Peyer's patch (tissue), 4 donors: Measurements from ENCODE around the gene HOXD12. TPM values are rescaled to one million over a fixed set of nuclear protein-coding genes. Genes with fewer than 3 reads are reported as not detected.

Source experiments
- DNase-seq, 3 donors: peaks; one replicate each; pipeline ENCODE4 v3.0.0-alpha.2; 2017 to 2019
- H3K27ac ChIP-seq, 4 donors: fragments of 200-600 bp; sonication (generic); one replicate each; pipeline ENCODE4 v1.5.1; 2016 to 2019
- H3K27me3 ChIP-seq, 2 donors: fragments of 200-600 bp; sonication (generic); one replicate each; pipeline ENCODE4 v1.5.1; 2019
- H3K36me3 ChIP-seq, 3 donors: fragments of 200-600 bp; sonication (generic); one replicate each; pipeline ENCODE4 v1.5.1; 2016 to 2019
- H3K4me1 ChIP-seq, 4 donors: fragments of 200-600 bp; sonication (generic); one replicate each; pipeline ENCODE4 v1.5.1; 2016 to 2019
- H3K4me3 ChIP-seq, 4 donors: fragments of 200-600 bp; sonication (generic); 1 replicate in 3 of 4; 2 replicates in 1 of 4; pipeline ENCODE4 v1.5.1; 2016 to 2019; ENCODE audit warnings: mild to moderate bottlenecking in 1 of 4
- H3K9me3 ChIP-seq, 4 donors: fragments of 200-600 bp; sonication (generic); one replicate each; pipeline ENCODE4 v1.5.1; 2016 to 2019; ENCODE audit warnings: mild to moderate bottlenecking in 1 of 4
- POLR2A ChIP-seq, 2 donors: fragments of 450-650 bp; IDR thresholded peaks; one replicate each; pipeline ENCODE4 v1.5.1; 2017; ENCODE audit warnings: antibody characterized with exemption in 2 of 2, mild to moderate bottlenecking in 2 of 2, moderate library complexity in 2 of 2
- total RNA-seq, 4 donors: library from RNA; depleted of rRNA; stranded (reverse); fragments of >200 nt; gene quantifications; one replicate each; pipeline ENCODE4 v1.1.0, GENCODE V29; 2016
- TF ChIP-seq, protein P1 (sequence below), 6 experiments: fragments of 450-650 bp in 4 of 6; fragments of 200-600 bp in 2 of 6; sonication (generic) in 1 of 6; IDR thresholded peaks; one replicate each; pipeline ENCODE4 v1.5.1; 2017 to 2019; ENCODE audit warnings: antibody characterized with exemption in 6 of 6, mild to moderate bottlenecking in 3 of 6, moderate library complexity in 1 of 6

HOXD12 gene
- total RNA-seq, 4 donors from 2014 or later: not detected

GRCh38 chr2:176112375-176113302, 13.0 kb downstream of the HOXD12 start:
- Histone ChIP-seq H3K36me3 (no peaks in the 10 kb centered on the region), H3K27ac (no peak overlapping the region), H3K9me3 (no peaks in the 10 kb centered on the region), H3K4me1 (peaks cover 0 to 20% (median 1%) of the 10 kb centered on the region in 4 donors), H3K27me3 (peaks cover 0 to 95% of the 10 kb centered on the region in 2 donors), H3K4me3 (no peak overlapping the region)
- peak in 1 of 3 donors; percentile 46 for DNase-seq
- TF ChIP-seq, protein P1, sequence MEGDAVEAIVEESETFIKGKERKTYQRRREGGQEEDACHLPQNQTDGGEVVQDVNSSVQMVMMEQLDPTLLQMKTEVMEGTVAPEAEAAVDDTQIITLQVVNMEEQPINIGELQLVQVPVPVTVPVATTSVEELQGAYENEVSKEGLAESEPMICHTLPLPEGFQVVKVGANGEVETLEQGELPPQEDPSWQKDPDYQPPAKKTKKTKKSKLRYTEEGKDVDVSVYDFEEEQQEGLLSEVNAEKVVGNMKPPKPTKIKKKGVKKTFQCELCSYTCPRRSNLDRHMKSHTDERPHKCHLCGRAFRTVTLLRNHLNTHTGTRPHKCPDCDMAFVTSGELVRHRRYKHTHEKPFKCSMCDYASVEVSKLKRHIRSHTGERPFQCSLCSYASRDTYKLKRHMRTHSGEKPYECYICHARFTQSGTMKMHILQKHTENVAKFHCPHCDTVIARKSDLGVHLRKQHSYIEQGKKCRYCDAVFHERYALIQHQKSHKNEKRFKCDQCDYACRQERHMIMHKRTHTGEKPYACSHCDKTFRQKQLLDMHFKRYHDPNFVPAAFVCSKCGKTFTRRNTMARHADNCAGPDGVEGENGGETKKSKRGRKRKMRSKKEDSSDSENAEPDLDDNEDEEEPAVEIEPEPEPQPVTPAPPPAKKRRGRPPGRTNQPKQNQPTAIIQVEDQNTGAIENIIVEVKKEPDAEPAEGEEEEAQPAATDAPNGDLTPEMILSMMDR (IDR thresholded peaks at IDR 0.05): no peak
- TF ChIP-seq POLR2A (IDR thresholded peaks at IDR 0.05): no peak

GRCh38 chr2:176114120-176114929, 14.7 kb downstream of the HOXD12 start:
- TF ChIP-seq, protein P1 (IDR thresholded peaks at IDR 0.05): no peak
- TF ChIP-seq POLR2A (IDR thresholded peaks at IDR 0.05): no peak
- Histone ChIP-seq H3K4me1 (peaks cover 0 to 8% (median 0%) of the 10 kb centered on the region in 4 donors), H3K36me3 (no peaks in the 10 kb centered on the region), H3K4me3 (no peak overlapping the region), H3K27ac (no peak overlapping the region), H3K27me3 (peaks cover 0 to 88% of the 10 kb centered on the region in 2 donors), H3K9me3 (no peaks in the 10 kb centered on the region)
- no peak for DNase-seq

DNA sequence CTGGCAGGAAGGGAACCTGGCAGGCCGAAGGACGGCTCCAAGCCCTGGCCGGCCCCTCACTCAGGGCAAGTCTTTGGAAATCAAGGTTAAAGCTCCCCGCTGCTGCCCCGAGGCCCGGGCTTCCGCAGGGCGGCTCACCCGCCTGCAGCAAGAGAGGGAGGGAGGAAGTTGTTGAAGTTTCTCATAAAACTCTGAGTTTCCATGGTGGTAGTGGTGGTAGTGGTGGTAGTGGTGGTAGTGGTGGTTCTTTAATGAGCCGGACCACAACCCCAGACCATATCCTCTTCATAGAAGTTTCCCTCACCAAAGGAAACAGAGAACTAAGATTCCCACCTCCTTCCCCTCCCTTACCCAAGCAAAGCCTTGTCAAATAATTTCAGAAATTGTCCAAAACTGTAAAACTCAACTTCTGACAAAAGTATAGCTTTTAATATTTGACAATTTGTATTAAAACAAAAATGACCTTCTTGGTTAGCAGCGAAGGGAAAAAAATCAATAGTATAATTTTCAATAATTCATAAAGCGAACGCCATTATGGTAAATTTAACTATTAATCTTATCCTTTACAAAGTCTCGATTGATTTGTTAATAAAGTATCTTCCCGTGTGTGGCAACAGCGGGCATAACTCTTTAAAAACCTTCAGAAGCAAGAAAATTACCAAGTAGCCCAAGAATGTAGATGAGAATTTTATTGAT, 15.5 kb downstream of the HOXD12 start:
- peak in 1 of 3 donors; percentile 44 for DNase-seq
- TF ChIP-seq, protein P1 (IDR thresholded peaks at IDR 0.05): no peak
- no peak for TF ChIP-seq POLR2A (IDR thresholded peaks at IDR 0.05)
- no peak overlapping the region for H3K27ac ChIP-seq
- H3K4me1 ChIP-seq: peaks cover 0 to 8% (median 0%) of the 10 kb centered on the region in 4 donors
- H3K9me3 ChIP-seq: no peaks in the 10 kb centered on the region
- peaks cover 0 to 88% of the 10 kb centered on the region in 2 donors for H3K27me3 ChIP-seq
- no peaks in the 10 kb centered on the region for H3K36me3 ChIP-seq
- no peak overlapping the region for H3K4me3 ChIP-seq

- H3K4me1 ChIP-seq: peaks cover 0 to 8% (median 0%) of the 10 kb centered on the region in 4 donors
- H3K36me3 ChIP-seq: no peaks in the 10 kb centered on the region
- no peak within 1 kb of the TSS for H3K4me3 ChIP-seq
- DNase-seq: peak in 2 of 3 donors; percentile 52 to 55
- TF ChIP-seq, protein P1 (IDR thresholded peaks at IDR 0.05): peak in 2 of 6 experiments; percentile 7 to 13
- TF ChIP-seq POLR2A (IDR thresholded peaks at IDR 0.05): no peak
- no peak within 1 kb of the TSS for H3K27ac ChIP-seq
- H3K9me3 ChIP-seq: no peaks in the 10 kb centered on the region
- peaks cover 0 to 90% of the 10 kb centered on the region in 2 donors for H3K27me3 ChIP-seq
These were observed 16.6 kb downstream of the HOXD12 start, which contains the start of gene HOXD10 for GRCh38 chr2:176115883-176116813. HOXD10 (plus strand) TSS chr2:176116778; CDS start chr2:176116834, 56 bp downstream.
